HG02885 (cell line): ENCODE data around the gene SCO2.
A peak's percentile ranks its signal among the peaks of the same experiment; 100 is the strongest.

Experiments used
- ATAC-seq: cut with Tn5 transposase; IDR thresholded peaks from one replicate; pipeline ENCODE4 v1.9.1; 2021; ENCODE audit warnings: mild to moderate bottlenecking; ENCODE audit not compliant: unreplicated experiment, poor library complexity

SCO2 gene, protein sequence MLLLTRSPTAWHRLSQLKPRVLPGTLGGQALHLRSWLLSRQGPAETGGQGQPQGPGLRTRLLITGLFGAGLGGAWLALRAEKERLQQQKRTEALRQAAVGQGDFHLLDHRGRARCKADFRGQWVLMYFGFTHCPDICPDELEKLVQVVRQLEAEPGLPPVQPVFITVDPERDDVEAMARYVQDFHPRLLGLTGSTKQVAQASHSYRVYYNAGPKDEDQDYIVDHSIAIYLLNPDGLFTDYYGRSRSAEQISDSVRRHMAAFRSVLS

DNA sequence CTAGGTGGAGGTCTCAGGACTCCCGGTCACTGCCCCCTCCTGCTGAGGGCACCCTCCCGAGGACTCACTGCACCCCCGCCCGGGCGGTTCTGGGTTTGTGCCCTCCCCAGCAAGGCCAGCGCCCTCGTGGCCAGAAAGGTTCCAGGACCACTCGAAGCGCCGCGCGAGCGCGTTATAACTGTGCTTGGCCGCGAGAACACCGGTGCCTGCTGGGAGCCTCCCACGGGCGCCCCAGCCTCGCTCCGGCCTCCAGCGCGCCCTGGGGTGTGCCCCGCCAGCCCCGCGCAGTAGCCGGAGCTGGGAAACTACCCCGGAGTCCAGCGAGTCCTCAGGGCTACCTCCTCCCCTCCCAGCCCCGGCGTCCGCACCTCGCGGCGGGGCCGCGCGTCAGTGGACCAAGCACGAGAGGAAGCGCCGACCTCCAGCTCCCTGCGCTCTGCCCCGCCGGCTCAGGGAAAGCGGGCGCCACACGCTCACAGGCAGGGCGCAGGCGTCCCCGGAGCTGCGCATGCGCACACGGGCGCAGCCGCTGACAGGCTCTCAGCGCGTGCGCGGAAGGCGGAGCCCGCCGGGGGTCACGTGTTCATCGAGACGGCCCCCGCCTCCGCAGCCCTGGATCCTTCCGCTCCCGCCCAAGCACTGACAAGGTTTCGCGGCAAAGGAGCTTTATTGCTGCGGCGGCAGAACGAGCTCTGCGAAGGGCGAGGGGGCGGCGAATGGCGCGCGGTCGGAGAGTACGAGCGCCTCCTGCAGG lies at the start of gene SCO2:
Gene SCO2, minus strand, starts transcription at position 495 of the 754 bp plus-strand sequence. CDS start 1,187 bp downstream, outside the sequence.
- peak; percentile 53 for ATAC-seq

DNA sequence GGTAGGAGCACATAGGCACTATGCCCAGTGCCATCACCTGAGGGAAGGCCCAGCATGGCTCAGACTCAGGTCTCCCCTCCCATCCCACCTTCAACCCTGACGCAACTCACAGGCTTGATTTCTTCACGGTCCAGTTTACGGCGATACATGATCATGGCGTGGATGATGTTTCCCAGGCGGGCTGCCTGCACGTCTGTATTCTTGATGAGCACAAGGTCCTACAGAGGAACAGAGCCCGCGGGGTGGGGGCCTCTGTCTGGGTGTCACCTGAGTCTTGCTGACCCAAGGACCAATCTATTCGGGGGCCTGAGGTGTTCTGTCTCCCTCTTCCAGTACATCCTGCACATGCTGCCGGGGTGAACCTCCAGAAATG lies 49.0 kb upstream of the SCO2 start:
- no peak for ATAC-seq

DNA sequence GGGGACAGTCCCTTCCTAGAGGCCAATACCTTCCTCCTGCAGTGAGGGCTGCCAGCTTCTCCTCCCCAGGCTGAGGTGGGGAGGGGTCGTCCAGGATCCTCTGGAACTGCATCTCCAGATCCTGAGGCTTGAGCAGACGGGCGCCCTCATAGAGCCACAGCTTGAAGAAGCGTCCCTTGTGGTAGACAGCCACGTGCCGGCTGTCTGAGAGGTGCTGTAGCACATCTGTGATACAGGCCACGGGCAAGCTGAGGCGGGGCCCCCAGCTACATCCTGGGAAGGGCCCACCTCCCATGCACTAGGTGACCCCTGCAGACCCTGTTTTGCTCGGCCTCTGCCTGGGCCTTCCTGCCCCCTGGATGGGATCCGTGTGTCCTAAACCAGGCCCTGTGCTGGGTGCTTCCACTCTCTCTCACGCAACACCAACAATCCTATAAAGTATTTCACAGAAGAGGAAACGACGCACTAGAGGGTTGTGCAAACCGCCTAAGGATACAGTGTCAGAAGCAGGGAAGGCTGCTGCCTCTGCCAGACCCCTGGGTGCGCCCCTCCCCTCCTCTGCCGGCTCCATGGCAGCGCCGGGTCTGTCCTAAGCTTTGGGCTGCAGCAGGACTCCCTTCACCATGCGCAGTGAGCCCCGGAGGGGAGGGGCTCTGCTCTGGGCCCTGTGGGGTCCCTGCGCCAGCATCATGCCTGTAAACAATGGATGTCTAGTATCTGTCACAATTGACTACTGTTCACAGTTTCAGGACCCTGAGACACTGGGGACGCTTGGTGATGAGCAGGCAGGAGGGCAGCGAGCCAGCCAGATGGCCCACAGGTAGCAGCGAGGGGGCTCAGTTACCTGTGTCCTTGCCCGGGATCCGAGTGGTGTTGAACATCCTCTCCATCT lies 48.3 kb upstream of the SCO2 start:
- ATAC-seq = no peak

- ATAC-seq = no peak
Measured at GRCh38 chr22:50572965-50573364, 47.6 kb upstream of the SCO2 start.

DNA sequence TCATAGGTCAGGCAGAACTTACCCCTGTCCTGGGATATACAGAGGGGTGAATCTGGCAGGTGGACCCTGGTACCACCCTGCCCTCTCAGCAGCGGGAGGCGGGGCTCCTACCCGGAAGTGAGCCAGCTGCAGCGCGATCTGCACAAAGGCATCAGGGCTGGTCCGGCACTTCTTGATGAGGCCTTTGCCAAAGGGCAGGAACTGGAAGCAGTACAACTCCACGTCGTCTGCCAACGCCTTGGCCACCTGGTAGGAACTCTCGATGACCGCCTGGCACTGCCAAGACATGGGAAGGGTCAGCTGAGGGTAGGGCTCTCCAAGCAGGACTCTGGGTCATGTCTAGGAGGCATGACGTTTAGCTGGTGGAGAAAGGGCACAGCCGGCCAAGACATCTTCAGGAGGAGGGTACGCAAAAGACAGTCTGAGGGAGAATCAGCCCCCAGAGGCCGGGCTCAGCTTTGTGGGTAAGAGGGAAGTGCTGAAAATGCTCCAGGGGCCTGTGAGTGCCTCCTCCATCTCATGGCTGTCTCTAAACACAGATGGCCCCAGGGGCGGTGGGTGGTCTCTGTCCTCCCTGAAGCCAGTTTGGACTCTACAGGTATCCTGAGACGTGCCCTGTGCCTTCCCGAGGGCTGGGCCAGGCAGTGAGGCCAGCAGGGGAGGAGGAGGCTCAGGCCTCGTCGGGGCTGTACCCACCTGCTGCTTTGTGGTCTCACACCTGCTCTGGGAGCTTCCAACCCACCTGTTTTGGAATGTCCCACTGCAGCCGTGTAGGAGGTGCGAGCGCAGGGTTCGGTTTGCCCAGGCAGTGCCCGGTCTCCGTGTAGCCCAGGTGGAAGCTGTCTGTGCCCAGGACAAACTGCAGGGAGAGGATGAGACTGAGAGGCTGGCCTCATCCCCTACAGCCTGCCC lies 46.1 kb upstream of the SCO2 start:
- no peak for ATAC-seq

- ATAC-seq = no peak
Measured at GRCh38 chr22:50570861-50571260, 45.5 kb upstream of the SCO2 start.

GRCh38 chr22:50569896-50570535 lies 44.6 kb upstream of the SCO2 start:
- no peak for ATAC-seq

- ATAC-seq = no peak
Measured at GRCh38 chr22:50569041-50569459, 43.7 kb upstream of the SCO2 start.

GRCh38 chr22:50568626-50569025 lies 43.2 kb upstream of the SCO2 start:
- no peak for ATAC-seq

DNA sequence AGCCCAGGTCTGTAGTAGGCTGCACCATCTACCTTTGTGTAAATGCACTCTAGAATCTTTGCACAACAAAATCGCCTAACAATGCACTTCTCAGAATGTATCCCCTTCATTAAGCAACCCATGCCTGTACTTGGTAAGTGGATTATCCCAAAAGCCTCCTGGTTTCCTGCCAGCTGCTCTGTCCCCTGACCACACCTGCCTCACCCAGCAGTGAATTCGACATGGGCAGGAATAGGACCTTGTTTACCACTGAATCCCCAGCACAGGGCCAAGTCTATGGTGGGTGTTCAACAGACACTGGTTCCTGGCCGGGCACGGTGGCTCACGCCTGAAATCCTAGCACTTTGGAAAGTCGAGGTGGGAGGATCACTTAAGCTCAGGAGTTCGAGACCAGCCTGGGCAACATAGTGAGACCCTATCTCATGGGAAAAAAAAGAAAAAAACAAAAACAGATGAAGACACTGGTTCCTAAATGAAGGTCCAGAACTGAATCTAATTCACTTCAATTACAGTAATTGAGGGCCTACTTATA lies 42.4 kb upstream of the SCO2 start:
- ATAC-seq = no peak

DNA sequence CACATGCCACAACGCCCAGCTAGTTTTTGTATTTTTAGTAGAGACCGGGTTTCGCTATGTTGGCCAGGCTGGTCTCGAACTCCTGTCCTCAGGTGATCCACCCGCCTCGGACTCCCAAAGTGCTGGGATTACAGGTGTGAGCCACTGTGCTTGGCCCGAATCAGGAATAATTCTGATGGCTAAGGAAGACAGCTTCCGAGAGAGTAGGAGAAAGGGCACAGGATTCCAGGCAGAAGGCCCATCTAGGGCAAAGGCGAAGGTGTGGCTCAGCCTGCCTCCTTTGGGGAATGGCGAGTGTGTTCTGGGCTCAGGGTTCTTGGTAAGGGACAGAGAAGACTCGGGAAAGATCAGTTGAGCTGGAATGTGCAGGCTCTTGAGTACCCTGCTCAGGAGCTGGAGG lies 38.9 kb upstream of the SCO2 start:
- ATAC-seq = no peak

- no peak for ATAC-seq
Measured at GRCh38 chr22:50563413-50564160, 38.2 kb upstream of the SCO2 start.

- peak; percentile 97 for ATAC-seq
Measured at GRCh38 chr22:50562523-50563412, 37.4 kb upstream of the SCO2 start, which contains the start of gene SYCE3. TSS of gene SYCE3 (minus strand) at chr22:50562919. CDS start at chr22:50556405, 6,514 bp downstream.

DNA sequence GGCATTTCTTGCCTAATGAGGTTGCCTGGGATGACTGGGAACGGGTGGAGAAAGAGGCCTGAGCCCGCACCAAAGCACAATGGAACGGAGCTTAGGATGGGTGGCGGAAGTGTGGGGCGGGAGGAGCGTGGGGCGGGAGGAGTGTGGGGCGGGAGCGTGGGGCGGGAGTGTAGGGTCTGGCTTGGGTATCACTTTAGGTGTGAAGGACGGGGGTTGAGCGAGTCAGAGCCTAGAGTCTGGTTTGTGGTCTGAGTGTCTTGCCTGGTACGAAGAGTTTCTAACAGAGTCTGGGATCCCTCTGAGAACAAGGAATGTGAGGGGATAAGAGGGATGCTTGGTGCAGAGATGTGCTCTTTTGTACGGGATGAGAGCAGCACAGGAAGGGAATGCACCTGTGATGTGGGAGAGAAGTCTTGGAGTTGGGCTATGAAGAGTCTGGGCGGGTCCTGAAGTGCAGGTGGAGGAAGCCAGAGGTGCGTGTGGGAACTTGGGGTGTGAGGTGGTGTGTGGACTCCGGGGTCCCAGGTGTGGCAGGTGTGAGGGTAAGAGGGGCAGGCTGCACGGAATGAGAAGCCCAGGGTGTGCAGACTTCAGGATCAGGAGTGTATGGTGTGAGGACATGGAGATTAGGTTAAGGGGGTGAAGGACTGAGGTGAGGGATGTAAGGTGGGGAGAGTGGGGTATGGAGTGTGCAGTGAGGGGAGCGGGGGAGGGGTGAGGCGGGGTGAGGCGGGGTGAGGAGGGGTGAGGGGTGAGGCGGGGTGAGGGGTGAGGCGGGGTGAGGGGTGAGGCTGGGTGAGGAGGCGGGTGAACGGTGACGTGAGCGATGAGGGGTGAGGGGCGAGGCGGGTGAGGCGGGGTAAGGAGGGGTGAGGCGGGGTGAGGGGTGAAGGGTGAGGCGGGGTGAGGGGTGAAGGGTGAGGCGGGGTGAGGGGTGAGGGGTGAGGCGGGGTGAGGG lies 36.3 kb upstream of the SCO2 start:
- ATAC-seq = no peak

DNA sequence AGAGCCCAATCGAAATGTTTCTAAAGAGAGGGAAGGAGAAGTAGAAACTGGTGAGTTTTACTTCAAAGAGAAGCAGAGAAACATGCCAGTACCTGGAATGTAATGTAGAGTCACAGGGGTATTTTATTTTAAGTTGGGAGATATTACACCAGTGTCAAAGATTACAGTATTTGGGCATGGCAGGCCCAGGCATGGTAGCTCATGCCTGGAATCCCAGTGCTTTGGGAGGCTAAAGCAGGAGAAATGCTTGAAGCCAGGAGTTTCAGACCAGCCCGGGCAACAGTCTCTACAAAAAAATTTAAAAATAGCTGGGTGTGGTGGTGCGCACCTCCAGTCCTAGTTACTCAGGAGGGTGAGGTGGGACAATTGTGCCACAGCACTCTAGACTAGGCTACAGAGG lies 34.6 kb upstream of the SCO2 start:
- ATAC-seq = no peak

DNA sequence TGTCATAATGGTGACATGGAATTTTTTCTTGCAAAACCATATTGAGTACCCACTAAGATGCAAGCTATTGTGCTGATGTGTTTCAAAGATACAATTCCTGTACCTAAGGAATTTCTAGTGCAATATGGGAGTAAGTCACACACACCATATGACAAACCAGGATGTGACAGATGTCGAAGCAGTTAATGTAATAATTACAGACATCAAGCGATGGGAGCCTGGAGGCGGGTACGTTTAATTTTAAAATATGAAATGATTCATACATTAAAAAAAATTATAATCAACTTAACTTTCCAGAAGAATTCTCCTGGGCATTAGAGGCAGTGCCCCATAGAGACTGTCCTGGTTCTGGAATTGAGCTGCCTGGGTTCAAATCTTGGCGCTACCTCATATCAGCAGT lies 31.3 kb upstream of the SCO2 start:
- no peak for ATAC-seq
